GM23338 (cell line): ENCODE measurements around the gene HSP90AB1. TPM values are rescaled to one million over a fixed set of nuclear protein-coding genes. Genes with fewer than 3 reads are reported as not detected.

Experiments used
- ATAC-seq: fragments of 200-7000 bp; cut with Tn5 transposase; 3 replicates; pipeline ENCODE4 v1.9.1; 2020
- DNase-seq: peaks from one replicate; pipeline ENCODE4 v3.0.0-alpha.2; 2015; ENCODE audit warnings: low spot score
- H2AFZ ChIP-seq: fragments of 200-600 bp; sonication (generic); 2 replicates; pipeline ENCODE4 v1.8.0; 2016; ENCODE audit warnings: antibody characterized with exemption, mild to moderate bottlenecking, moderate library complexity
- H3F3A ChIP-seq: fragments of 200-600 bp; sonication (generic); replicated peaks from 2 replicates; pipeline ENCODE4 v1.8.0; 2017; ENCODE audit warnings: antibody characterized with exemption, mixed run types, low read depth
- H3K27ac ChIP-seq: fragments of 200-600 bp; sonication (generic); 2 replicates; pipeline ENCODE4 v1.6.1; 2016; ENCODE audit warnings: low read depth
- H3K27me3 ChIP-seq: fragments of 200-600 bp; sonication (generic); 2 replicates; pipeline ENCODE4 v1.8.0; 2016; ENCODE audit warnings: mild to moderate bottlenecking, mixed run types, moderate library complexity; ENCODE audit not compliant: insufficient read depth
- H3K36me3 ChIP-seq: fragments of 200-600 bp; sonication (generic); 2 replicates; pipeline ENCODE4 v1.8.0; 2016; ENCODE audit warnings: mild to moderate bottlenecking; ENCODE audit not compliant: insufficient read depth
- H3K4me1 ChIP-seq: fragments of 200-600 bp; sonication (generic); 2 replicates; pipeline ENCODE4 v1.8.0; 2016; ENCODE audit warnings: mild to moderate bottlenecking, moderate library complexity; ENCODE audit not compliant: insufficient read depth
- H3K4me2 ChIP-seq: fragments of 200-600 bp; sonication (generic); 2 replicates; pipeline ENCODE4 v1.7.1; 2017; ENCODE audit warnings: mixed run types
- H3K4me3 ChIP-seq: fragments of 200-600 bp; sonication (generic); 2 replicates; pipeline ENCODE4 v1.6.1; 2016; ENCODE audit warnings: mixed run types
- H3K79me2 ChIP-seq: fragments of 200-600 bp; sonication (generic); replicated peaks from 2 replicates; pipeline ENCODE4 v1.8.0; 2017; ENCODE audit warnings: mild to moderate bottlenecking; ENCODE audit not compliant: insufficient read depth
- H3K9me2 ChIP-seq: fragments of 200-600 bp; sonication (generic); 2 replicates; pipeline ENCODE4 v1.8.0; 2017; ENCODE audit not compliant: insufficient read depth
- H4K20me1 ChIP-seq: fragments of 200-600 bp; sonication (generic); replicated peaks from 2 replicates; pipeline ENCODE4 v1.8.0; 2017; ENCODE audit warnings: mild to moderate bottlenecking; ENCODE audit not compliant: insufficient read depth
- H3K27ac Mint-ChIP-seq: 2 replicates; pipeline ENCODE4 v1.8.0; 2020; ENCODE audit warnings: inconsistent platforms, mild to moderate bottlenecking, moderate library complexity, mixed read lengths
- H3K27me3 Mint-ChIP-seq: 3 replicates; pipeline ENCODE4 v1.8.0; 2022; ENCODE audit warnings: low read depth, mild to moderate bottlenecking, moderate library complexity, mixed read lengths, inconsistent platforms; ENCODE audit not compliant: insufficient read depth, poor library complexity
- H3K36me3 Mint-ChIP-seq: 3 replicates; pipeline ENCODE4 v1.8.0; 2021; ENCODE audit warnings: low read depth, mild to moderate bottlenecking, inconsistent platforms, moderate library complexity, mixed read lengths
- H3K4me1 Mint-ChIP-seq: 3 replicates; pipeline ENCODE4 v1.8.0; 2020; ENCODE audit warnings: mild to moderate bottlenecking, inconsistent platforms, mixed read lengths
- H3K4me3 Mint-ChIP-seq: 3 replicates; pipeline ENCODE4 v1.8.0; 2021; ENCODE audit warnings: moderate library complexity, mild to moderate bottlenecking, inconsistent platforms, mixed read lengths
- H3K9me3 Mint-ChIP-seq: 3 replicates; pipeline ENCODE4 v1.8.0; 2020; ENCODE audit warnings: moderate library complexity, mild to moderate bottlenecking, inconsistent platforms, mixed read lengths
- CTCF ChIP-seq, 2 experiments: fragments of 200-600 bp in 1 of 2; sonication (generic) in 1 of 2; conservative IDR thresholded peaks; 2 replicates each; pipeline versions ENCODE4 v1.5.1 to v1.6.1; 2016 to 2017; ENCODE audit warnings: antibody characterized with exemption in 2 of 2, low read depth in 2 of 2, mild to moderate bottlenecking in 2 of 2, moderate library complexity in 1 of 2
- EZH2phosphoT487 ChIP-seq: fragments of 200-600 bp; sonication (generic); IDR thresholded peaks from one replicate; pipeline ENCODE4 v1.8.1; 2018; ENCODE audit warnings: antibody characterized with exemption; ENCODE audit not compliant: unreplicated experiment
- POLR2AphosphoS5 ChIP-seq: IDR thresholded peaks from 2 replicates; pipeline ENCODE4 v1.6.1; 2016; ENCODE audit warnings: antibody characterized with exemption, low read depth
- ZNF462 ChIP-seq: fragments of 250-450 bp; sonication (Bioruptor Pico); IDR thresholded peaks from 2 replicates; pipeline ENCODE4 v1.5.0; 2020; ENCODE audit warnings: mild to moderate bottlenecking, moderate library complexity
- polyA plus RNA-seq: library from polyadenylated mRNA; unstranded; fragments of >200 nt; fragmentation: Nextera tagmentation; extraction: Ambion mirVana; gene quantifications from 2 replicates; pipeline ENCODE4 v1.2.1, GENCODE V29; 2016
- total RNA-seq: library from RNA; depleted of rRNA; stranded (reverse); fragments of >200 nt; shearing (Covaris generic); gene quantifications from 2 replicates; pipeline ENCODE4 v1.2.3, GENCODE V29; 2014

Gene HSP90AB1
- total and polyA plus RNA-seq, 2 experiments from 2014 or later, result 1,425 to 2,361 TPM

GRCh38 chr6:44291841-44292240 is 44.9 kb downstream of the HSP90AB1 start (continued):
- TF ChIP-seq ZNF462 (CRISPR knock-in tag) (no peak), CTCF (conservative IDR thresholded peaks at IDR 0.05; ENCODE audit: low read depth in 2 of 2) (no peak), EZH2phosphoT487 (no peak), POLR2AphosphoS5 (no peak)

DNA sequence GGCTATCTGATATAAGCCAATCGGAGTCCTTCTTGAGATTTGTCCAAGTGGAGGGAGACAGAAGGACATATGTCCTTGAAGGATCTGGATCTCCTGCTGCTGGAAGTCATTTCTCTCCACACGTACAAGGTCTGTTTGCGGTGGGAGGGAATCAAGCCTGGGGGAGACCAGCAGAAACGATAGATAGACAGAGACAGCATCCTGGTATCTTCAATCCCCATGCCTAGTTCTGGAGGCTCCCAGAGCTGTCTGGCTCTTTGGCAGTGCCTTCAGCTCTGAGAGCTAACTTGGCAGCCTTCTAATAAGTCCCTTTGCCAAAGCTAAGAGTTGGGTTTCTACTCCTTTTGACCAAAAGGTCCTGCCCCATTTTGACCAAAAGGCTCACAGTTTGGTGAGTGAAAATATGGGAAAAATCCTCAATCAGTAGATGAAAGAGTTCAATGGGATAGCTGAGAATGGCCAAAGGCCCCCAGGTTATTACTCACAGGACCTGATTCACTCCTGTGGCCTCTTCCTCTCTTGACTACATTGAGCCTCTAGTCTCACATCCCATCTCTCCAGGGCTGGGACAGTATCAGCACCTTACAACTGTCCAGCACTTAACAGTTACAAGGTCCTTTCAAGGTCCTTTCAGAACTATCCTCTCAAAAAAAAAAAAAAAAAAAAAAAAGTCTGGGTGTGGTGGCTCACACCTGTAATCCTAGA is 45.9 kb downstream of the HSP90AB1 start:
- Mint-ChIP-seq H3K27ac (no peak overlapping the region), H3K9me3 (no peaks in the 10 kb centered on the region; the same call in 2 of the 3 replicates), H3K4me3 (no peak overlapping the region), H3K27me3 (peaks cover 31% of the 10 kb centered on the region), H3K4me1 (peaks cover 6% of the 10 kb centered on the region), H3K36me3 (no peaks in the 10 kb centered on the region)
- H3K4me3 ChIP-seq, result no peak overlapping the region
- no peaks in the 10 kb centered on the region for H3K9me2 ChIP-seq
- ATAC-seq (no peak), DNase-seq (no peak)
- no peak overlapping the region for H3K27ac ChIP-seq
- no peaks in the 10 kb centered on the region; the same call in 1 of the 2 replicates for H3K4me1 ChIP-seq
- no peak for TF ChIP-seq ZNF462 (CRISPR knock-in tag)
- H3K4me2 ChIP-seq, result no peak overlapping the region
- H3K36me3 ChIP-seq, result no peaks in the 10 kb centered on the region
- H3F3A ChIP-seq, result 0 out of 2 replicates have a peak, but pooled peaks cover 1% of the 10 kb centered on the region
- no peaks in the 10 kb centered on the region for H4K20me1 ChIP-seq
- peaks cover 21% of the 10 kb centered on the region for H3K27me3 ChIP-seq
- H3K79me2 ChIP-seq, result no peaks in the 10 kb centered on the region
- no peak overlapping the region for H2AFZ ChIP-seq
